Erythroblast (primary cell): ENCODE measurements around the gene SHROOM1.
"Not testable (repeated sequence)": the region's sequence is repeated elsewhere in the genome, so short reads cannot be mapped to it uniquely, and the experiment has no call there.

Experiments
- DNase-seq, 2 experiments: peaks; one replicate each; lab custom pipeline; 2025; lab: John Stamatoyannopoulos, UW
- GATA1 ChIP-seq: IDR thresholded peaks from 2 replicates; pipeline ENCODE4 v1.6.1; 2011; ENCODE audit warnings: low read depth, mild to moderate bottlenecking, control low read depth, low read length, moderate library complexity
- POLR2A ChIP-seq: IDR thresholded peaks from 2 replicates; pipeline ENCODE4 v1.6.1; 2011; ENCODE audit warnings: mild to moderate bottlenecking, low read length

Gene SHROOM1

GRCh38 chr5:132865668-132866341, 35.4 kb upstream of the SHROOM1 start:
- TF ChIP-seq POLR2A = no peak
- no peak for TF ChIP-seq GATA1
- DNase-seq = peak in 1 of 2 experiments; percentile 37

- DNase-seq = no peak
- TF ChIP-seq POLR2A (no peak), GATA1 (no peak)
Observed at GRCh38 chr5:132860742-132861141, 30.3 kb upstream of the SHROOM1 start.

- DNase-seq = no peak
- TF ChIP-seq GATA1 (no peak), POLR2A (no peak)
Observed at GRCh38 chr5:132859889-132860437, 29.5 kb upstream of the SHROOM1 start.

GRCh38 chr5:132856011-132856410, 25.6 kb upstream of the SHROOM1 start:
- TF ChIP-seq POLR2A = no peak
- no peak for TF ChIP-seq GATA1
- DNase-seq = no peak

- DNase-seq = not testable (repeated sequence)
Observed at GRCh38 chr5:132854992-132855391, 24.5 kb upstream of the SHROOM1 start.

- no peak for DNase-seq
- TF ChIP-seq POLR2A (no peak), GATA1 (no peak)
Observed at GRCh38 chr5:132854301-132854700, 23.9 kb upstream of the SHROOM1 start.

GRCh38 chr5:132853790-132854189, 23.3 kb upstream of the SHROOM1 start:
- DNase-seq = no peak
- TF ChIP-seq POLR2A (no peak), GATA1 (no peak)

GRCh38 chr5:132853323-132853722, 22.9 kb upstream of the SHROOM1 start:
- TF ChIP-seq POLR2A (no peak), GATA1 (no peak)
- DNase-seq = no peak

- no peak for DNase-seq
- TF ChIP-seq POLR2A = no peak
- TF ChIP-seq GATA1 = no peak
Observed at GRCh38 chr5:132850066-132850465, 19.6 kb upstream of the SHROOM1 start.

- DNase-seq = no peak
- no peak for TF ChIP-seq GATA1
- TF ChIP-seq POLR2A = no peak
Observed at GRCh38 chr5:132849347-132849746, 18.9 kb upstream of the SHROOM1 start.

- TF ChIP-seq GATA1 = no peak
- no peak for TF ChIP-seq POLR2A
Observed at GRCh38 chr5:132848270-132848669, 17.8 kb upstream of the SHROOM1 start.

GRCh38 chr5:132841305-132841704, 10.9 kb upstream of the SHROOM1 start:
- DNase-seq = no peak
- TF ChIP-seq POLR2A (no peak), GATA1 (no peak)

More at GRCh38 chr5:132848270-132848669, 17.8 kb upstream of the SHROOM1 start:
- DNase-seq = no peak

- DNase-seq = no peak
- TF ChIP-seq POLR2A (no peak), GATA1 (no peak)
Observed at GRCh38 chr5:132840896-132841295, 10.4 kb upstream of the SHROOM1 start.

- no peak for DNase-seq
- TF ChIP-seq POLR2A (no peak), GATA1 (no peak)
Observed at GRCh38 chr5:132840313-132840712, 9.9 kb upstream of the SHROOM1 start.
